ENCODE data around the gene NACA2.

GRCh38 chr17:61594294-61594825 is 3.3 kb upstream of the NACA2 start:
- TF ChIP-seq CTCF (IDR thresholded peaks at IDR 0.05) (no peak), POLR2A (IDR thresholded peaks at IDR 0.05) (no peak)
